Esophagus muscularis mucosa (tissue), 4 donors: Measurements from ENCODE around the gene SEC61A1. TPM values are rescaled to one million over a fixed set of nuclear protein-coding genes. Genes with fewer than 3 reads are reported as not detected.

Experiments
- DNase-seq: peaks from one replicate; pipeline ENCODE4 v3.0.0-alpha.2; 2017; ENCODE audit errors: extremely low spot score
- H3K27ac ChIP-seq, 4 donors: fragments of 200-600 bp; sonication (generic); replicated peaks in 1 of 4; 1 replicate in 3 of 4; 2 replicates in 1 of 4; pipeline ENCODE4 v1.5.1; 2016 to 2019; ENCODE audit warnings: mild to moderate bottlenecking in 1 of 4
- H3K27me3 ChIP-seq, 4 donors: fragments of 200-600 bp; sonication (generic); one replicate each; pipeline versions ENCODE4 v1.5.1 to v1.6.0; 2016 to 2019
- H3K36me3 ChIP-seq, 4 donors: fragments of 200-600 bp; sonication (generic); one replicate each; pipeline ENCODE4 v1.5.1; 2016 to 2019
- H3K4me1 ChIP-seq, 4 donors: fragments of 200-600 bp; sonication (generic); one replicate each; pipeline ENCODE4 v1.5.1; 2016 to 2019
- H3K4me3 ChIP-seq, 4 donors: fragments of 200-600 bp; sonication (generic); 1 replicate in 2 of 4; 2 replicates in 2 of 4; pipeline ENCODE4 v1.5.1; 2016 to 2019; ENCODE audit warnings: mild to moderate bottlenecking in 4 of 4, moderate library complexity in 1 of 4
- H3K9me3 ChIP-seq, 4 donors: fragments of 200-600 bp; sonication (generic); 1 replicate in 3 of 4; 2 replicates in 1 of 4; pipeline ENCODE4 v1.5.1; 2016 to 2019
- CTCF ChIP-seq, 3 experiments: fragments of 200-600 bp in 2 of 3; fragments of 450-650 bp in 1 of 3; sonication (generic) in 2 of 3; IDR thresholded peaks; one replicate each; pipeline ENCODE4 v1.5.1; 2017 to 2019; ENCODE audit warnings: antibody characterized with exemption in 3 of 3, mild to moderate bottlenecking in 2 of 3, moderate library complexity in 1 of 3
- EP300 ChIP-seq: sonication (generic); formaldehyde crosslinking; IDR thresholded peaks from one replicate; pipeline ENCODE4 v1.6.1; 2017; ENCODE audit warnings: antibody characterized with exemption
- POLR2A ChIP-seq: fragments of 450-650 bp; IDR thresholded peaks from one replicate; pipeline ENCODE4 v1.6.1; 2017; ENCODE audit warnings: antibody characterized with exemption, moderate library complexity, mild to moderate bottlenecking, low read depth
- POLR2AphosphoS5 ChIP-seq, 2 donors: sonication (generic); formaldehyde crosslinking; IDR thresholded peaks; one replicate each; pipeline ENCODE4 v1.6.1; 2017; ENCODE audit warnings: antibody characterized with exemption in 2 of 2
- WGBS: methylation state at CpG from one replicate; pipeline ENCODE4 v1.1.5; 2018; 5-methylcytosine and 5-hydroxymethylcytosine counted together
- intact Hi-C: fragments of 100-400 bp; cut with DNase I; formaldehyde crosslinking; loops from one replicate; pipeline ENCODE4 v1.15.1; 2023
- total RNA-seq, 4 donors: library from RNA; depleted of rRNA; stranded (reverse); fragments of >200 nt; gene quantifications; one replicate each; pipeline versions ENCODE4 v1.1.0 to v1.2.1, GENCODE V29; 2016

SEC61A1 gene
- total RNA-seq, 4 donors from 2014 or later, result 67.7 to 110 (median 89.6) TPM

- no peak overlapping the region for H3K4me3 ChIP-seq
- intact Hi-C loops, result no loop called here
- TF ChIP-seq EP300 (no peak), POLR2A (no peak), CTCF (IDR thresholded peaks at IDR 0.05) (no peak)
- H3K27me3 ChIP-seq, result no peaks in the 10 kb centered on the region
- no peaks in the 10 kb centered on the region for H3K4me1 ChIP-seq
- no peaks in the 10 kb centered on the region for H3K9me3 ChIP-seq
- H3K27ac ChIP-seq, result no peak overlapping the region
- no peaks in the 10 kb centered on the region for H3K36me3 ChIP-seq
- no peak for DNase-seq
- 66% methylated on average over 5 of the region's 10 CpGs for WGBS
Observed at GRCh38 chr3:128021768-128022372, 30.4 kb upstream of the SEC61A1 start.

DNA sequence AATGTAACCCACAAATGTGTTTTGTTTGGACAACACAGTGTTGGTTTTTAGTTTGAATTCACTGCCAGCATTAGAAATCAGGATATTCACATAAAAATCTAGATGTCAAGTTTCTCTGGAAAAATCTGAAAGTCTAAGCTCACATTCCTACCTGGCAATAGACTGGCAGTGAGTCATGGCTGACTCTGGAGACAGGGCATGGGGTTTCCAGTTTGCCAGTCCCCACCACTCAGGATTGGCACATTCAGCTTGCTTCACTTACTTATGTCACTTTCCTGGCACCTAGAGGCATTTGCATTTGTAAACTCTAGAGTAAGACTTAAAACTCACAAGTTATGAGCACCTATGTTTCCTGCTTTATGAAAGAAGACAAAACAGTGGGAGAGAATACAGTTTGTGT, 19.1 kb upstream of the SEC61A1 start:
- TF ChIP-seq POLR2AphosphoS5 (IDR thresholded peaks at IDR 0.05) (no peak), EP300 (no peak), CTCF (IDR thresholded peaks at IDR 0.05) (no peak), POLR2A (no peak)
- intact Hi-C loops, result no loop called here
- Histone ChIP-seq H3K27me3 (no peaks in the 10 kb centered on the region), H3K4me3 (no peak overlapping the region), H3K27ac (no peak overlapping the region), H3K36me3 (no peaks in the 10 kb centered on the region), H3K4me1 (no peaks in the 10 kb centered on the region), H3K9me3 (no peaks in the 10 kb centered on the region)
- peak; percentile 29 for DNase-seq

- TF ChIP-seq POLR2A (no peak), POLR2AphosphoS5 (IDR thresholded peaks at IDR 0.05) (no peak)
- no peaks in the 10 kb centered on the region for H3K9me3 ChIP-seq
- H3K36me3 ChIP-seq, result no peaks in the 10 kb centered on the region
- no peak overlapping the region for H3K27ac ChIP-seq
- H3K27me3 ChIP-seq, result no peaks in the 10 kb centered on the region
- intact Hi-C loops, result no loop called here
- WGBS, result 92% methylated on average over 1 of the region's 1 CpG
- no peak overlapping the region for H3K4me3 ChIP-seq
- H3K4me1 ChIP-seq, result no peaks in the 10 kb centered on the region
- DNase-seq, result no peak
Observed at GRCh38 chr3:128036119-128036518, 16.1 kb upstream of the SEC61A1 start.

DNA sequence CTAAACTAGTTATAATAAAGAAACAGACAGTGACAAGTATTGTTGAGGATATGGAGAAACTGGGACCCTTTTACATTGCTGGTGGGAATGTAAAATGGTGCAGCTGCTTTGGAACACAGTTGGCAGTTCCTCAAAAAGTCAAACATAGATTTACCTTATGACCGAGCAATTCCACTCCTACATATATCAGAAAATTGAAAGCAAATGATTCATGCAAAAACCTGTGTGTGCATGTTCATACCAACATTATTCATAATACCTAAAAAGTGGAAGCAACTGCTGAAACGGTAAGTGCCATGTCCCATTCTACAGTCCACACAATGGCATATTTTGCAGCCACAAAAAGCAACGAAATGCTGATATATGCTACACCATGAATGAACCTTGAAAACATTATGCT, 12.2 kb upstream of the SEC61A1 start:
- H3K36me3 ChIP-seq, result no peaks in the 10 kb centered on the region
- 86% methylated on average over 3 of the region's 3 CpGs for WGBS
- no peaks in the 10 kb centered on the region for H3K27me3 ChIP-seq
- DNase-seq, result peak; percentile 14
- no peak for TF ChIP-seq POLR2A
- no peak for TF ChIP-seq CTCF (IDR thresholded peaks at IDR 0.05)
- no peak for TF ChIP-seq POLR2AphosphoS5 (IDR thresholded peaks at IDR 0.05)
- no peak for TF ChIP-seq EP300
- H3K4me1 ChIP-seq, result no peaks in the 10 kb centered on the region
- intact Hi-C loops, result no loop called here
- no peak overlapping the region for H3K27ac ChIP-seq
- no peaks in the 10 kb centered on the region for H3K9me3 ChIP-seq
- no peak overlapping the region for H3K4me3 ChIP-seq

GRCh38 chr3:128040660-128041059, 11.6 kb upstream of the SEC61A1 start:
- WGBS, result 64% methylated on average over 1 of the region's 1 CpG
- no peaks in the 10 kb centered on the region for H3K4me1 ChIP-seq
- no peak for TF ChIP-seq CTCF (IDR thresholded peaks at IDR 0.05)
- TF ChIP-seq POLR2AphosphoS5 (IDR thresholded peaks at IDR 0.05), result no peak
- no peak for TF ChIP-seq EP300
- no peak for TF ChIP-seq POLR2A
- no peak for DNase-seq
- no peaks in the 10 kb centered on the region for H3K27me3 ChIP-seq
- H3K4me3 ChIP-seq, result no peak overlapping the region
- H3K36me3 ChIP-seq, result no peaks in the 10 kb centered on the region
- no peaks in the 10 kb centered on the region for H3K9me3 ChIP-seq
- intact Hi-C loops, result no loop called here
- H3K27ac ChIP-seq, result no peak overlapping the region
